Globus pallidus (tissue), 1 donor: ENCODE data around the gene SERINC5.
"Not testable (repeated sequence)": the region's sequence is repeated elsewhere in the genome, so short reads cannot be mapped to it uniquely, and the experiment has no call there.

Experiments
- DNase-seq: peaks from one replicate; pipeline ENCODE4 v3.0.0-alpha.2; 2015; ENCODE audit warnings: low spot score

Gene SERINC5

DNA sequence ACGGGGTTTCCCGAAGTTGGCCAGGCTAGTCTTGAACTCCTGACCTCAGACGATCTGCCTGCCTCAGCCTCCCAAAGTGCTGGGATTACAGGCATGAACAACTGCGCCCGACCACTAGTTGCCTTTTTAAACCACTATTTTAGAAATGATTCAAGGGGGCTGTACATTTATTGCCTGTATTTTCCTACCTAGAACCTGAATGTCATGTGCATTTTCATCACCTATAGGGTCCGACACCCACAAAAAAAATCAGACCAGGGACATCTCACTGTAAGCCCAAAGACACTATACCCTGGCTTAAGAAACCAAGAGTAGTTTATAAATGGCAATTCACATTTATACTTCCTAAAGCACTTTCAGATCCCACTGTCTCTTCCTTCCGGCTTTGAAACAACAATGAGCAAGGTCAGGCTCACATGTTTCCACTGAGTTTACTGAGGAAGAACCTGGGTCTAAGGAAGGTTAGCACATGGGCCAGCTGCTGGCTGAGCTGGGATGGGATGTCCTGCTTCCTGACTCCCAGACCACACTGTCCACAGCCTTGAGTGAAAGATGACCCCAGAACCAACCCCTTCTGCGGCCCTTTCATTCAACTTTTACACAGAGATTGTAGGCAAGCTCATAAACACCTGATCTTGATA, 87.3 kb downstream of the SERINC5 start:
- no peak for DNase-seq

DNA sequence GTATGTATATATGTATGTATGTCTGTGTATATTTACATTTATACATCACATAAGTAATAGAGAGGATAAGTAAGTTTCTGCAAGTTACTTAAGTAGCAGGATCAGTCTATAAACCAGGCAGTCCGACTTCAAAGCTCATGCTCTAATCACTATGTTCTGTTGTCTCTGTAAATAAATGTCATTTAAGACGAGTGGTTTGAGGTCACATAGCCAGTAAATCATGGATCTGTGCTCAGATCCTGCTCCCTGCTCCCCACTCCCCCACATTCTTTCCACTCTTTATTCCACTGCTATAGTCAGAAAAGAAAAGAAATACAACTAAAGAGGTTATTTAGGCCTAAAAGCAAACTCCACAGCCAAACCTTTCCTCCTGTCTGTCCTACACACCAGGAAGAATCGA, 90.4 kb downstream of the SERINC5 start:
- DNase-seq = no peak

DNA sequence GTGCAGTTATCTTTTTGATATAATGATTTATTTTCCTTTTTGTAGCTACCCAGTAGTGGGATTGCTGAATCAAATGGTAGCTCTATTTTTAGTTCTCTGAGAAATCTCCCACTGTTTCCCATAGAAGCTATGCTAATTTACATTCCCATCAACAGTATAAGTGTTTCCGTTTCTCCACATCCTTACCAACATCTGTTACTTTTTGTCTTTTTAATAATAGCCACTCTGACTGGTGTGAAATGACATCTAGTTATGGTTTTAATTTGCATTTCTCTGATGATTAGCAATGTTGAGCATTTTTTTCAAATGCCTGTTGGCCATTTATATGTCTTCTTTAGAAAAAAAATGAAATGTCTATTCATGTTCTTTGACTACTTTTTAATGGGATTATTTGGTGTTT, 94.7 kb downstream of the SERINC5 start:
- no peak for DNase-seq

DNA sequence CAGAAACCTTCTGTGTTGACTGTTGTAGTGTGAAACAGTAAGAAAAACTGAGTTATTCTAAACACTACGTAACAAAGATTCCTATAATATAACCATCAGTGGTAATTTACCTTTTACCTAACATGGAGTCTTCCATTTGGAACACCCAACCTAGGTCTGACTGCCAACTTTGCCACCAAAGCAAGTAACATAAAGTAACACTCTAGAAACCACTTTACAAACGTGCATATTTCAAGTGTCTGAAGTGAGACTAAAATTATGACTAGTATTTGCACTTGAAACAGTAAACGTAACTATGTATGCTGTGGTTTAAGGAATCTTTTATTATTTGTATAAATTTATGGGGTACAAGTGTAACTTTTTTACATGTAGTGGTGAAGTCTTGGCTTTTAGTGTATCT, 95.6 kb downstream of the SERINC5 start:
- DNase-seq = no peak

DNA sequence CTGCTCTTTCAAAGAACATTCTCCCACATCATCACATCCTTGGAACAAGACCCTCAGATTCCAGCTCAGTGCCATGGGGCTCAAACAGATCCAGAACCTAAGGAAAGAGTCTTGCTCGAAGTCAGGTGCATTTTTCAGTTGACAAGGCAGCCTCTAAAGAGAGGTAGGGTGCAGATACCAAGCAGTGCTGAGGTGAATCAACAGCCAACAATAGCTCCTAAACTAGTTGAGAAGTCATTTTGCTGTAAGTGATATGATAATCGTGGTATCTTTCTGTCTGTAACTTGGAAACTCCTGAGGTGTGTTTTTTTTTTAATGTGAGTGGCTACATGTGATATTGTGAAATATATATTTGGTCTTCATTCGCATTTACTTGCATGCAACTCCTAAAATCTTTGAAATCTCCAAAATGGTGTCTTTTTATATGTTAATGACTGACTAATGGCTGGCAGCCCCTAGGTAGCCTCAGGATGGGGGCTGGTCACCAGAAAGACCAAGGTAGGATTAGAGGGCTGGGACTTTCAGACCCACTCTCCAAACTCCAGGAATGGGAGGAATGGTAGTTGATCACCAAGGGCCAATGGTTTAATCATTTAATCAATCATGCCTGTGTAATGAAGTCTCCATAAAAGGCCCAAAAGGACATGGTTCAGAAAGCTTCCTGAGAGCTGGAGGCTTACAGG, 96.6 kb downstream of the SERINC5 start:
- no peak for DNase-seq

DNA sequence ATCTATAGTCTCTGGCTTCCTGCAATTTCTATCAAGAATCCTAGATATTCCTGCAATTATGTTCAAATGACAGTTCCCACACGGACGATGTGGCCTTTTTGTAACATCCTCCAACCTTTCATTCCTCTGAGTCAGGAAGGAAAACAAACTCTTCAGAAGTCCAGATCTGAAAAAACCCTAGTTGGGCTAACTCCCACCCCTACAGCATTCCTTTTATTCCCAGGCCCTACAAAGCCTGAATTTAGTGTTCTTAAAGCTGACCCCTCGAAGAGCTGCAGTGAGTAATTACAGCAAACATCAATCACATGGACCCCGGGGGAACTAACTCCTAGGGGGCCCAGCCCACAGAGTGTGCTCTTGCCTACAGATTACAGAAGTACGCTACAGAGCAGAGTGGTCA, 99.7 kb downstream of the SERINC5 start:
- no peak for DNase-seq

DNA sequence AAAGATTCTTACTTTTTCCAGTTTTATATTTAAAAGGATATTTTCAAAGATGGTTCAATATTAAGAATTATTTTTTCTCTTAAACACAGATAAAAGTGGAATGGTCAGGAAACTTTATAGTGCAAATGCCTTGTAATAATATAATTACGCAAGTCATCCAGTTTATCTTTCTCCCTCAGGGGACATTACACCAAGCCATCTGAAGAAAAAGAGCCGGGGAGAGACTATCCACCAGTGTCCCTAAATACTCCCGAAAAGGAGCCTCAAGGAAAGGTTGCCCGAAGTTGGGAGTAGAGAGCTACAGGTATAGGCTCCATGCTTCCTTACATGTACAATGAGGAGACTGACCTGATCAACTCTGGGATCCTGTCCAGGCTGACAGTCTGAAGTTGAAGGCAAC, 101.1 kb downstream of the SERINC5 start:
- DNase-seq = no peak

DNA sequence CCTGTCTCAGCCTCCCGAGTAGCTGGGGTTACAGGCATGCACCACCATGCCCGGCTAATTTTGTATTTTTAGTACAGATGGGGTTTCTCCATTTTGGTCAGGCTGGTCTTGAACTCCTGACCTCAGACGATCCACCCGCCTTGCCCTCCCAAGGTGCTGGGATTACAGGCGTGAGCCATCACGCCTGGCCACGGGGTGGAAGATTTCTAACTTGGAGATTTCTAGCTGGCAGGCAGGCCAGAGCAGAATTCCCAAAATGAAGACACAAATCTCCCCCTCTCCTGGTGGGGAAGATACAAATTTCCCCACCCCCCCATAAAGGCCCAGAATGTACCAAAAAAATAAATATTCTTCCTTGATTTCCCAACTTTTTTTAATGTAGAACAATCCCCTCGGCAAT, 101.6 kb downstream of the SERINC5 start:
- not testable (repeated sequence) for DNase-seq

DNA sequence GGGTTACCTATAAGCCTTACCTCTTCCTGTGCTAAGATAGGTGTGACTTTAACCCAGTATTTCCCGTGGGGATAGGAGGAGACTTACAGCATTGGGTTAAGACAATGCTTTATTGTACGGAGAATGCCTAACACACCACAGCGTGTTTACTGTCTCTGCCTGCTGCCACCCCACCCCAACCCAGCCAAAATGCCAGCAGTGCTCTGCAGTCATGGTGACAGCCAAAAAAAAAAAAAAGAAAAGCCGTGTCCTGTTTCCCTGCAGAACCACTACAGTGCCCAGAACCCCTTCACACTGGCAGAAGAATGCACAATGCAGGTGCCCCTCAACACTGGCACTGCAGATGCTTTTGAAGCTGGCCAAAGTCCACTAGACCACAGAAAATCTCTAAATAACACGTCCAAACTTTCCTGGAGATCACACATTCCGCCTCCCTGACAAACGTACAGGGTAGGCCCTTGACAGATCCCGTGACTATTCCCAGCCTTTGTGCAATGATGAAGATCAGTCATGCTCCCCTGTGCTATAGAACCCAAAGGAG, 102.2 kb downstream of the SERINC5 start:
- peak; percentile 81 for DNase-seq

DNA sequence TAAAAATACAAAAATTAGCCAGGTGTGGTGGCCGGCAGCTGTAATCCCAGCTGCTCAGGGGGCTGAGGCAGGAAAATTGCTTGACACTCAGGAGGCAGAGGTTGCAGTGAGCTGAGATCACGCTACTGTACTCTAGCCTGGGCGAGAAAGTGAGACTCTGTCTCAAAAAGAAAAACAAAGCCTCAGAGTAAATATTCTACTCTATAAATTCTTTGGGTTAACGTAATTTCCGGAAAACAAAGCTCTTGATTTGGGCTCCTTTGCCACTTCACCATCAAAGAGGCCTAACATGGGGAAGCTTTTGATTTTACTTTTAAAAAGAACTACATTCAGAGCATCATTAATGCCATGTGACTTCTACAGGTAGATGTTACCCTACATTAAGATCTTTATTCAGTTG, 103.1 kb downstream of the SERINC5 start:
- DNase-seq = no peak

DNA sequence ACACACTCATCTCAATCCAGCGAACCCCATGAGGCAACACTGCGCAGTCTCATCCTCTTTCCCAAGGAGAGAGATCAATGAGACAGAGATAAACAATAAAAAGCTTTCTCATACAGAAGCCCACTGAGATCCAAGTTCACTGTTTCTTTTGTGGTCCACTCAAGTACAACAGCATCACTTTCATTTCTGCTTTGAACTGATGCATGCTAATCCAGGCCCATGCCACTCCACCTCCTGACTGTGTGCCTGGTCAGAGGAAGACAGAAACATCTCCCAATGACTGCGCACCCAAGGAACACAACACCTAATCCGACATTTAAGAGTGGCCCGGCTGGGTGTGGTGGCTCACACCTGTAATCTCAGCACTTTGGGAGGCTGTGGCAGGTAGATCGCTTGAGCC, 104.0 kb downstream of the SERINC5 start:
- no peak for DNase-seq

DNA sequence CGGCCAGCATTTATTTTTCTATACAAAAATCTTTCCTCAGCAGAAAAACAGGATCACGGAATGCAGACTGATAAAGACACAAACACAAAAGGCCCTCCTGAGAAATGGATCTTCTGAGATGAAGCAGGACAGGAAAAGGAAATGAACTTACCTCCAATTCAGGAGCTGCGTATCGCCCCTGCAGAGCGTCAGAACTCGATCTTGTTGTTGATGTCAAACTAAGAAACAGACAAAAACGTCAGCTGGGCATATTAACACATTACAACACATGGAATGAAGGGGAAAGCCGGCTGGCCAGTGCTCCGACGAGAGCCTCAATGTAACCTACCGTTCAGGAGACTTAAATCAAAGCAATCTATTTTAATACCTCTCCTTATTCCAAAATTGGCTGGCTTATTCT, 105.1 kb downstream of the SERINC5 start:
- DNase-seq = no peak

DNA sequence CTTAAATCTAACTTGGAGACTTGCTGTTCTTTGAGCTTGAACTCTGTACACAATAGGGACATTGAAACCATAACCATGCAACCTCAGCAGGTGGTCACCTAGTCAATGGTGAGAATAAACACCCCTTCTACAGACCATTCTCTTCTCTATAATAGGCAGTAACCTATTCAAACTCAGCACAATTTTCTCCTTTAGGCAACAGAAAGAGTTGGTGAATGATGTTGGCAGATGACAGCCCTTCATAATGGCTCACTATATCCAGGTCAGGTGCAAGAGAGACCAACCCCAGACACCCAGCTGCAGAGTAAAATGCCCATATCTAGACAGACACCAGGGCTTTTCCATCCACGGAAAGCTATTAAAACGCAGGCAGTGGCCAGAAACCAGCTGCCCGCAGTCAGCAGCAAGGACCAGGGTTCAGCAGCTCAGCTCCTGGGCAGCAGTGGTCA, 106.7 kb downstream of the SERINC5 start:
- peak; percentile 70 for DNase-seq

DNA sequence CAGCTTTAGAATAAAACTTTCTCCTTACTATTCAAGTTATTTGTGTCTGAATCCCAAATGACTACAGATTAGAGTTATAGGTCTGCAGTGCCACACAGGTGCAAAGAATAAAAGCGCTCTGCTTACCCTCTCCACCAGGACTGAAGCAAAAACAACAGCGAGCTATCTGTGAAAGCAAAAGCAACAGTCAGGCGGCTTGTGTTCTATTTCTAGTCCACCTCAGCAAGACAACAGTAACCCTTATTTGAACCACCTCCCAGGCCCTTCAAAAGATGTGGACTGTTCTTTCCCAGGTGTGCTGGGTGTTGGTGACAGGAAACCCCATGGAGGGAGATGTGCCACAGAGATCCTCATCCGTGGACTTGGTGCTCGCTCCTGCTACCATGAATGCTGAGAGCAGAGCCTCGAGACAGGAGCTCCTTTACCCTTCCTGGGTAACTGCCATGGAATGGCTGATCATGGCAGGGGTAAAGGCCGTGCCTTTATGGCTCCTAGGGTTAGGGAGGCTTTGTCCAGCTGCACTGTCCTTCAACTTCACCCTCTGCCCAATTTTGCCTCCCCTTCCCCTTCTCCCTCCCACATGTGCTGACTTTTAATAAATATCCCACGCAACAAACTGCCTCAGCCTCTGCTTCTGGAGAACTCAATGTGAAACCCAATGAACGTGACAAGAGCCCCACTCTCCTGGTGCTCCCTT, 108.6 kb downstream of the SERINC5 start:
- no peak for DNase-seq

DNA sequence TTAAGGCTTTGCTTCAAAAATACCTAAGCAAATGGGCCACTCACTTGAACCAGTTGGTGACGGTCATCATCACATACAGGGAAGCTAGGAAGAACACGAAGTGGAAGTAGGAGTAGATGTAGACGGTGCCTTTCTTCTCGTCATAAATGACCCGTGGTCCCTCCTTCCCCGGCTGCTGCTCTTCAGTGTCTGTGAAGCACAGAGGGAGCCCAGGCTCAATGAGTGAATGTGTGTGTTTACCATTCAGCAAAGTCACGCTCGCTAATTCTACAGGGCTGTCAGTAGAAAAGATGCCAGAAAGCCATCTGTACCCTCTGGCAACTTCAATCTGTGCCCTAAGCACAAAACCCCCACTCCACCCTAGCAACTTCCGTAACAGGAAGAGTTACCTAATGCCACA, 109.8 kb downstream of the SERINC5 start:
- DNase-seq = peak; percentile 40

DNA sequence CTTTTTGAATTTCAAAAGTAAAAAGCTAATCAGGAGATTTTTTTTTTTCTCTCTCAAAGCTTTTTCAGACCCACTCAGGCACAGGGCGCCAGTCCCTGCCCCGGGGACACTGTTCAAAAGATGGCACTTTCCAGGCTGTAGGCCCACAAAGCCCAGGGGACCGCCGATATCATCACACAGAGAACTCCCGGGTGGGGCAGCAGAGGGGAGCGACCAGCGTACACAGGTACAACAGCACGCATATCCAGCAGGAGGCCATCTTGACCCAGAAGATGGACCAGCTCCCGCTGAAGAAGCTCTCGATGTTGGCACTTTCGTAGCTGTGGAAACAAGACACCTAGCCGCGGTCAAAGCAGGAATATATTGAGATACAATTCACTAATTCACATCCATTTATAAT, 112.4 kb downstream of the SERINC5 start:
- DNase-seq = no peak

DNA sequence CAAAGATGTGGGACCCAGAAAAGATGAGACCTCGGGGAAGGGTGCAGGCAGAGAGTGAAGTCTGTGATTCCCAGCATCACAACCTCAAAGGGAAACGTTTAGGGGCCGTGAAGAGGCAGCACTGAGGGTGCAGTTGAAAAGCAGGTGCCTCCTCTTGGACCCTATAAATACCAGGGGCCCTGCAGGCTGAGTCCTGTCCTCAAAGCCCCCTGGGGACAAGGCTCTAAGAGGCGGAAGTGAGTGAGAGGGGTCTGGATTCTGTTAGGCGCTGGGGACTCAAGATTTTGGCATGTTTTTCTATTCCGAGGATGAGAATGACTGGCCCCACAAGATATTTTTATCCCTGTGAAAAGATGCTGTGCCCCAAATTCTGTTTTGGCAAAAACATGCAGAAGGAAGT, 112.9 kb downstream of the SERINC5 start:
- DNase-seq = no peak

DNA sequence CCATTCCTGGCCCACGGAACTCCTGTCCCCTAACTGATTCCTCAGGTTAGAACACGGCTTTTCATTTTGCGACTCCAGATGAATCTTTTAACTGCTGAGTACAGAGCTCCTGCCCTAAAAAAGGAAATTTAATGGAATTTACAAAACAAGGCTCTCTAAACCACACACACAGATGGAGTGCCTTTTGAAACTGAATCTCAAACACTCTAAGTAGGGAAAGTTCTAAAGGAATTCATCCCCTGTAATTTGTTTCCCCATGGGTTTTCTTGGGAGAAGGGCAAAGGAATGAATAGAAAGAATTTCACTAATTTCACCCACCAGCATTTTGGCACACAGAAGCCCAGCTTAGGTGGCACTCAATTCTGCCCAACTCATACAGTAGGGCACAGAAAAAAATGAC, 114.2 kb downstream of the SERINC5 start:
- DNase-seq = no peak

DNA sequence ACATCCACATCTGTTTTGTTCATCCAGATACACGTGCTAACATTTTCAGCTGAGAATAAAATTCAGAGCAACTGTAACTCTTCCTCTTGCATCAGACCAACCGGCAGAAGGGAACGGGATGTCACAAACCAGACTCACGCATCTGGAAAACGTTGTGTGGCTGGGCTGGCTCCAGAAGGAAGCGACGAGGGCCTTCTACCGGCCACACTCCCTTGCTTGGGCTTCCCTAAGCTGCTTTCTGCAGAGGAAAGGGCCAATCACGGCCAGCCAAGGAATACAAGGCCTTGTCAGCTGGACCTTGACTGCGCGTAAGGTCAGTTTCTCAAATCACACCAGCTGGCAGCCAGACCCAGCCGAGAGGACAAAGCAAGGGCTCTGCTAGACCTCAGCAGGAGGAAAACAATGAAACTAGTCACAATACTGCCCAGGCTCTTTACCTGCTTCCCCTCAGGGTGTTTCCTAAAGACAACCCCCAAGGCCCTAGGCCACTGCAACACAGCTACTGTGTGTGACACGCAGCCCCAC, 114.6 kb downstream of the SERINC5 start:
- peak; percentile 74 for DNase-seq

DNA sequence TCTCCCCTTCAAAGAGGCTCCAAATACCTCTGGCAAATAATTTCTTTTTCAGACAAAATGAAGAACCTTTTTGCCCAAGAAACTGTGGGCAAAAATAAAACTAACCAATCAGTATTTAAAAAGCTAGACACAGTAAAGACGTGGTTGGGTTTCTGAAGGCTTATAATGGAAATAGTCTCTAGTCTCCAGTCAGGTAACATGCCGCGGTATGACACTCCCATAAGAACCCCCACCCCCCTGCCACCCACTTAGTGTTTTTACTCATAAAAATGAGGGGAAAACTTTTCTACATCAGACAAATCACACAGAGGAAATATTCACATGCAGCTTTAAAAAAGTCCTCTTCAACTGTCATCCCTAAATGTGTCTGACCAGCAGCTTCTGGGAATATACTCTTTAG, 115.4 kb downstream of the SERINC5 start:
- DNase-seq = no peak

DNA sequence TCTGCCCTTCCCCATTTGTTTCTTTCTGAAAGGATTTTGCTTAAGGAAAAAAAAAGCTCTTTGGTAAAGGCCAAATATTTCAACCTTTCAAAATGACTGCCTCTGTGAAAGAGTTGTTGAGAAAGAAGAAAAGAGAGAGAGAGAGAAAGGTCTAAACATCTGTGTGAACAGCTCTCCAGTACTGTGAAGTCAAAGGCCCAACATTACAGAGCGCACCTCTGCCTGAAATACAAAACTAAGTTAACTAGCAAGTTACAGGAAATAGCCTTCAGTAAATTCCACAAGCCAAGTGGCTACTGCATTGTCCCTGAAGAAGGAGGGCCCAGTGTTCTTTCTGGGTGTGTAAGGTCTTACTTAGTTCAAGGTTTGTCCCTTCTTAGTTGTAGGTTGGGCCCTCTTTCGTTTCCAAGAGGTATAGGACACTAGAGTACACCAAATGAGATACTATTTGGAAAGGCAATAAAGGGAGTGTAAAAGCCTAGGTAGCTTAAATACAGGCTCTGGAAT, 116.3 kb downstream of the SERINC5 start:
- no peak for DNase-seq

DNA sequence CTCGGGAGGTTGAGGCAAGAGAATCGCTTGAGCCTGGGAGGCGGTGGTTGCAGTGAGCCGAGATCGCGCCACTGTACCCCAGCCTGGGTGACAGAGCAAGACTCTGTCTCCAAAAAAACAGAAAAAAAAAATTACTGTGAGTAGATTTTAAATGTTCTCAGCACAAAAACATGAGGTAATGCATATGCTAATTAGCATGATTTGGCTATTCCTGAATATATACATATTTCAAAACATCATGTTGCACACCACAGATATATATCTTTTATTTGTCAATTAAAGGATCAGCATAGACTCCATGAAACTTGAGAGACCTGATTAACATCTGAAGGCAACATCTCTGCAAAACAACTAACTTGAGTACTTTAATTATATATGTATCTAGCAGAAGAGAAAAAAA, 117.4 kb downstream of the SERINC5 start:
- no peak for DNase-seq

DNA sequence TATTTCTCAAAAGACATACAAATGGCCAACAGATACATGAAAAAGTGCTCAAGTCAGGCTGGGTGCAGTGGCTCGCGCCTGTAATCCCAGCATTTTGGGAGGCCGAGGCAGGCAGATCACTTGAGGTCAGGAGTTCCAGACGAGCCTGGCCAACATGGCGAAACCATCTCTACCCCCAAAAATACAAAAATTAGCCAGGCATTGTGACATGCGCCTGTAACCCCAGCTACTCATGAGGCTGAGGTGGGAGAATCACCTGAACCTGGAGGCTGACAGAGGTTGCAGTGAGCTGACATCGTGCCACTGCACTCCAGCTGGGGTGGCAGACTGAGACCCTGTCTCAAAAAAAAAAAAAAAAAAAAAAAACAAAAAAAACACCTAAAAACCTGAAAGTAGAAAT, 119.0 kb downstream of the SERINC5 start:
- not testable (repeated sequence) for DNase-seq
